ACC112 (cell line): ENCODE measurements around the gene TAAR9.

Experiments used
- H2AFZ ChIP-seq: fragments of 200-600 bp; sonication (generic); one replicate; pipeline ENCODE4 v1.6.0; 2017; ENCODE audit warnings: antibody characterized with exemption, low read length; ENCODE audit not compliant: unreplicated experiment
- H3K27ac ChIP-seq: fragments of 200-600 bp; sonication (generic); 2 replicates; pipeline ENCODE4 v1.5.1; 2014; ENCODE audit warnings: low read depth, mild to moderate bottlenecking, antibody characterized with exemption, low read length, moderate library complexity
- H3K27me3 ChIP-seq: fragments of 200-600 bp; sonication (generic); 2 replicates; pipeline ENCODE4 v1.6.1; 2014; ENCODE audit warnings: mild to moderate bottlenecking, antibody characterized with exemption, low read length, moderate library complexity, mixed read lengths; ENCODE audit not compliant: insufficient read depth
- H3K36me3 ChIP-seq: fragments of 200-600 bp; sonication (generic); 2 replicates; pipeline ENCODE4 v1.6.1; 2016; ENCODE audit warnings: mild to moderate bottlenecking, antibody characterized with exemption, low read length, moderate library complexity, mixed read lengths; ENCODE audit not compliant: insufficient read depth
- H3K4me1 ChIP-seq: fragments of 200-600 bp; sonication (generic); one replicate; pipeline ENCODE4 v1.6.1; 2016; ENCODE audit warnings: low read length, mixed read lengths; ENCODE audit not compliant: insufficient read depth, unreplicated experiment, control insufficient read depth
- H3K4me3 ChIP-seq: fragments of 200-600 bp; sonication (generic); 2 replicates; pipeline ENCODE4 v1.5.1; 2014; ENCODE audit warnings: mild to moderate bottlenecking, low read depth, low read length
- H3K79me2 ChIP-seq: fragments of 200-600 bp; sonication (generic); one replicate; pipeline ENCODE4 v1.6.0; 2016; ENCODE audit warnings: low read length; ENCODE audit not compliant: control insufficient read depth, unreplicated experiment, insufficient read depth

Gene TAAR9

DNA sequence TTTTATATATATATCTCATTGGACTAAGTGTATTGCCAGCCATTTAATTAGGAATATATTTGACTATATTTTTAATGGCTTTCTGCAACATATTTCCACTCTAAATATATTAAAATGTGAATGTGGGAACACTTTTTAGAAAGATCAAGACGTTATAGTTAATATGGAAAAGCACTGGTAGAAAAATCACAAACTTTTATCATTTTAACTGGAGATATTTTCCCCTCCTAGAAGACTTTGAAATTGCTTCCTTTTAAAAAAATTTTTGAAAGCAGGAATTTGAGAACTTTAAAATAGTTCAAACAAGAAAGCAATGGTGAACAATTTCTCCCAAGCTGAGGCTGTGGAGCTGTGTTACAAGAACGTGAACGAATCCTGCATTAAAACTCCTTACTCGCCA, at the start of gene TAAR9:
TAAR9 (plus strand) TSS at position 301 of the 400 bp plus-strand sequence; CDS start at position 314, 13 bp downstream.
- no peaks in the 10 kb centered on the region for H3K79me2 ChIP-seq
- H3K27ac ChIP-seq = no peak within 1 kb of the TSS
- no peak within 1 kb of the TSS for H3K4me3 ChIP-seq
- peaks cover 65% of the 10 kb centered on the region for H3K27me3 ChIP-seq
- H3K4me1 ChIP-seq = no peaks in the 10 kb centered on the region
- H3K36me3 ChIP-seq = no peaks in the 10 kb centered on the region
- no peak within 1 kb of the TSS for H2AFZ ChIP-seq

DNA sequence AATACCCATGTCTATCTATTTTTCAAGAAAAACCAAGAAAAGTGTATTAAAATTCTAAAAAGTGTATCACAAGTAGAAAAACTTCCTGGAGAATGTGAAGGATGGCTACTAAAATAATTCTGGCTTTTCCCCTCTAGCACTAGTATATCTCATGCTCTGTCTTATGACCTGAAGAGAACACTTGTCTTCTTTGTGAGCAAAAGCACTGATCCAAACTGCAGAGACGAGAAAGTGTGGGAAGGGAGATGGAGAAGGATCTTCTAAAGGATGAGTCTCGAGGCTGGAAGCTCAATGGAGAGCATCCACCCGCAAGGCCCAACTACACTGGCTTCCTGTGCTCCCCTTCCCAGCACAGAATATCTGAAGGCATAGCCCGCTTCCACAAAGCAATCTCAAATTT, 48.7 kb upstream of the TAAR9 start:
- peaks cover 19% of the 10 kb centered on the region for H3K36me3 ChIP-seq
- peaks cover 8% of the 10 kb centered on the region for H3K4me1 ChIP-seq
- no peak overlapping the region for H2AFZ ChIP-seq

GRCh38 chr6:132490024-132490423, 48.1 kb upstream of the TAAR9 start:
- Histone ChIP-seq H3K4me1 (peaks cover 8% of the 10 kb centered on the region), H3K27ac (no peak overlapping the region)

More for the DNA sequence above, 48.7 kb upstream of the TAAR9 start:
- Histone ChIP-seq H3K27me3 (no peaks in the 10 kb centered on the region), H3K79me2 (peaks cover 20% of the 10 kb centered on the region), H3K4me3 (no peak overlapping the region), H3K27ac (no peak overlapping the region)

GRCh38 chr6:132490478-132491204, 47.4 kb upstream of the TAAR9 start:
- H3K36me3 ChIP-seq = peaks cover 26% of the 10 kb centered on the region
- H3K27ac ChIP-seq = no peak overlapping the region
- peaks cover 8% of the 10 kb centered on the region for H3K4me1 ChIP-seq

More at GRCh38 chr6:132490024-132490423, 48.1 kb upstream of the TAAR9 start:
- no peaks in the 10 kb centered on the region for H3K27me3 ChIP-seq
- peaks cover 26% of the 10 kb centered on the region for H3K36me3 ChIP-seq
- peaks cover 20% of the 10 kb centered on the region for H3K79me2 ChIP-seq
- no peak overlapping the region for H3K4me3 ChIP-seq
- H2AFZ ChIP-seq = no peak overlapping the region

GRCh38 chr6:132491303-132491702, 46.8 kb upstream of the TAAR9 start:
- H2AFZ ChIP-seq = no peak overlapping the region
- peaks cover 26% of the 10 kb centered on the region for H3K36me3 ChIP-seq
- H3K4me1 ChIP-seq = peaks cover 8% of the 10 kb centered on the region
- no peak overlapping the region for H3K27ac ChIP-seq
- H3K4me3 ChIP-seq = no peak overlapping the region
- no peaks in the 10 kb centered on the region for H3K27me3 ChIP-seq
- peaks cover 24% of the 10 kb centered on the region for H3K79me2 ChIP-seq

More at GRCh38 chr6:132490478-132491204, 47.4 kb upstream of the TAAR9 start:
- no peaks in the 10 kb centered on the region for H3K27me3 ChIP-seq
- no peak overlapping the region for H2AFZ ChIP-seq
- H3K4me3 ChIP-seq = no peak overlapping the region
- H3K79me2 ChIP-seq = peaks cover 22% of the 10 kb centered on the region

DNA sequence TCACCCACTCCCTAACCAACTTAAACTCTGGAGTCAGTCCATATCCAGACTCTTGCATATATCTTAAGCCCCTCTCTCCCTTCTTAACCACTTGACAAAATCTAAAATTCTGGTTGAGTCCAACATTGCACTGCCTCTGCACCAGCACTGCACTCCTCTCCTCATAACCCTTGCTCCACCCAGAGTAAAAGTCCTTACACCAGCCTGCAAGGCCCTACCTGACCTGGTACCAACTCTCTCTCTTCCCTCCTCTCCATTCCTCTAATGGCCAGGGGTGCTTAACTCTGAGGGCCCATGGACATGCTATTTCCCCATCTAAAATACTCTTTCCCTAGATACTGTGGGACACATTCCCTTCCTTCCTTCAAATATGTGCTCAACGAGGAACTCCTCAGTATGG, 46.2 kb upstream of the TAAR9 start:
- Histone ChIP-seq H3K36me3 (peaks cover 26% of the 10 kb centered on the region), H3K79me2 (peaks cover 27% of the 10 kb centered on the region), H3K4me1 (peaks cover 8% of the 10 kb centered on the region), H3K27me3 (no peaks in the 10 kb centered on the region), H3K27ac (no peak overlapping the region), H2AFZ (no peak overlapping the region), H3K4me3 (no peak overlapping the region)

GRCh38 chr6:132494954-132495353, 43.1 kb upstream of the TAAR9 start:
- Histone ChIP-seq H3K79me2 (peaks cover 15% of the 10 kb centered on the region), H3K36me3 (peaks cover 40% of the 10 kb centered on the region), H3K4me3 (no peak overlapping the region), H3K27me3 (no peaks in the 10 kb centered on the region), H2AFZ (no peak overlapping the region), H3K27ac (no peak overlapping the region), H3K4me1 (peaks cover 5% of the 10 kb centered on the region)

GRCh38 chr6:132495604-132496079, 42.4 kb upstream of the TAAR9 start:
- no peak overlapping the region for H3K4me3 ChIP-seq
- no peaks in the 10 kb centered on the region for H3K27me3 ChIP-seq
- peaks cover 12% of the 10 kb centered on the region for H3K79me2 ChIP-seq
- H3K4me1 ChIP-seq = no peaks in the 10 kb centered on the region
- no peak overlapping the region for H3K27ac ChIP-seq
- H3K36me3 ChIP-seq = peaks cover 46% of the 10 kb centered on the region
- H2AFZ ChIP-seq = no peak overlapping the region

DNA sequence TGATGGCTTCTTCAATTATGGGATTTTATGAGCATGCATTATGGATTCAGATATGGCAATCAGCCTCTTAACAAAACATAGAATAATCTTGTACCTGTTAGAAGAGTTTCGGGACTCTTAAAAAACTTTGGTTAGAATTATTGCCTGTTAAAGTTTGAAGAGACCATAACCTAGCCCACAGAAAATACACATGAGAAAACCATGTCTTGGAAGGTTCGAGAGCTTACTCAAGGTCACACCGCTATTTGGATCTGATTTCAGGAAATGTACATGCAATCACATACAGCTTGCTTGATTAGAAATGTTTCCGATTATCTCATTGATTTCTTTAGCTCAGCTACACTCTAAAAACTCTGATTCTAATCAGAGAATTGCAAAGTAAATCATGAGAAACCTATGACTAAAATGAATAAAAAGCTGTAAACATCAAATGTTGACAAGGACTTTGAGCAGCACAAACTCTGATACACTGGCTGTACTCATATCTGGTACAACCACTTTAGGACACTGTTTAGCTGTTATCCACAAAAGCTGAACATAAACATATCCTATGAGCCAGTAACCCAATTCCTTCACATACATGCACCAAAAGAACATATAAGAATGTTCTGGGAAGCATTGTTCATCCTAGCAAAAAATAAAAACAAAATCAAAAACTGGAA, 41.4 kb upstream of the TAAR9 start:
- no peaks in the 10 kb centered on the region for H3K27me3 ChIP-seq
- no peak overlapping the region for H2AFZ ChIP-seq
- peaks cover 46% of the 10 kb centered on the region for H3K36me3 ChIP-seq
- no peaks in the 10 kb centered on the region for H3K4me1 ChIP-seq
- peaks cover 12% of the 10 kb centered on the region for H3K79me2 ChIP-seq
- no peak overlapping the region for H3K27ac ChIP-seq
- H3K4me3 ChIP-seq = no peak overlapping the region

- no peaks in the 10 kb centered on the region for H3K4me1 ChIP-seq
- peaks cover 47% of the 10 kb centered on the region for H3K36me3 ChIP-seq
- no peak overlapping the region for H3K27ac ChIP-seq
- peaks cover 9% of the 10 kb centered on the region for H3K79me2 ChIP-seq
- H3K4me3 ChIP-seq = no peak overlapping the region
- H2AFZ ChIP-seq = no peak overlapping the region
- H3K27me3 ChIP-seq = no peaks in the 10 kb centered on the region
These were observed 39.4 kb upstream of the TAAR9 start for GRCh38 chr6:132498638-132499037.

DNA sequence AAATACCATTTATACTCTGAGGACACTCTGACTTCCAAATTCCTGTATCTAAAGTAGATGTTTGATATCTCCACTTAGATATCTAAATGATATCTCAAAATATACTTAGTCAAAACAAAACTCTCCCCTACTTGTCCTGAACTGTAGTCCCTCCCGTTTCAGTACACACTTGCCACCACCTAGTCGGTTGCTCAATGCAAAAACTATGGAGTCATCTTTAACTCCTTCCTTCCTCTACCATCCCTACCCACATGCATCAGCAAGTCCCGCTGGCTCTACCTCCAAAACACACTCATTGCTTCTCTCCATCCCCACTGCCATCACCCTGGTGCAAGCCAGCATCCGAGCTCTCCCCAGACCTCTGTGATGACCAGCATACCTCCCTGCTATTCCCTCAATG, 38.3 kb upstream of the TAAR9 start:
- no peak overlapping the region for H3K27ac ChIP-seq
- H3K79me2 ChIP-seq = peaks cover 17% of the 10 kb centered on the region
- H3K4me1 ChIP-seq = no peaks in the 10 kb centered on the region
- H3K4me3 ChIP-seq = no peak overlapping the region
- H2AFZ ChIP-seq = no peak overlapping the region
- H3K36me3 ChIP-seq = peaks cover 36% of the 10 kb centered on the region
- H3K27me3 ChIP-seq = no peaks in the 10 kb centered on the region
